Measurements from ENCODE around the gene KIRREL1.

KIRREL1 gene

DNA sequence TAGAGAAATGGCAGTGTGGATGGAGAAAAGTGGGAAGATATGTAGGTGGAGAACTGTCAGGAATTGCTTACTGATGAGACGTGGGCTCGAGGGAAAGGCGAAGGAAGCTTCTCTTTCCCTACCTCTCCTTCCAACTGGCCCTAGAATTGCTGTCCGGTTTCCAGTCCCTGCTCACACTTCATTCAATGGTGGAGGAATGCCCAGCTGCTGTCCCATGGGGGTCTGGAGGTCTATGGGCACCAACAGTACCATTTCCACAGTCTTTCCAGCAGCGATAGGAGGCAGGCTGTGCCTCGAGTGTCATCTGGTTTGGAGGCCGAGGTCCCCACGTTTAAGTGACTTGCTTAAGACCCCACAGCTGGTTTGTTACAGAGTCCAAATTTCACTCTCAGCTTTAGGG lies 155.7 kb downstream of the KIRREL1 start:
- DNase-seq, result no peak
